Loucy (cell line): ENCODE data around the gene CCBE1.

Experiments
- EZH2phosphoT487 ChIP-seq: fragments of 200-600 bp; IDR thresholded peaks from 2 replicates; pipeline ENCODE4 v1.6.1; 2018; ENCODE audit warnings: antibody characterized with exemption, mild to moderate bottlenecking, moderate library complexity, borderline replicate concordance
- TF ChIP-seq, protein P1 (sequence below): fragments of 200-600 bp; sonication (generic); conservative IDR thresholded peaks from 2 replicates; pipeline ENCODE4 v1.5.1; 2014; ENCODE audit warnings: mild to moderate bottlenecking, antibody characterized with exemption, low read length

DNA sequence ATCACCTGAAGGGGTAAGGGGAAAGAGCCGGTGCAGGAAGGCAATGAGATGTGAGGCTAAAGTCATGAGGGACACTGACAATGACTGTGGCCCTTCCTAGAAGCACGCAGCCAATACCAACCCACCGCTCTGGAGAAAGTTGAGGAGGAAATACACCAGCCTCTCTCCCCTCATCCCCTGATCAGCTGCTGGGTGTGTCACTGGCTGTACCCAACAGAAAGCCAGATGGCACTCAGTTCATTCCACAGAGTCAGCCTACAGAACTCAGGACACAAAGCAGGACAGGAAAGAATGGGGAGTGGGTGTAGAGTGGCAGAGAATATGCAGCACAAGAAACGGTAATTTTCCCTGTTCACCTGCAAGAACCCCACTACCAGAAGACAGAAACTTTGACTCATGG is 29.7 kb downstream of the CCBE1 start:
- TF ChIP-seq, protein P1, sequence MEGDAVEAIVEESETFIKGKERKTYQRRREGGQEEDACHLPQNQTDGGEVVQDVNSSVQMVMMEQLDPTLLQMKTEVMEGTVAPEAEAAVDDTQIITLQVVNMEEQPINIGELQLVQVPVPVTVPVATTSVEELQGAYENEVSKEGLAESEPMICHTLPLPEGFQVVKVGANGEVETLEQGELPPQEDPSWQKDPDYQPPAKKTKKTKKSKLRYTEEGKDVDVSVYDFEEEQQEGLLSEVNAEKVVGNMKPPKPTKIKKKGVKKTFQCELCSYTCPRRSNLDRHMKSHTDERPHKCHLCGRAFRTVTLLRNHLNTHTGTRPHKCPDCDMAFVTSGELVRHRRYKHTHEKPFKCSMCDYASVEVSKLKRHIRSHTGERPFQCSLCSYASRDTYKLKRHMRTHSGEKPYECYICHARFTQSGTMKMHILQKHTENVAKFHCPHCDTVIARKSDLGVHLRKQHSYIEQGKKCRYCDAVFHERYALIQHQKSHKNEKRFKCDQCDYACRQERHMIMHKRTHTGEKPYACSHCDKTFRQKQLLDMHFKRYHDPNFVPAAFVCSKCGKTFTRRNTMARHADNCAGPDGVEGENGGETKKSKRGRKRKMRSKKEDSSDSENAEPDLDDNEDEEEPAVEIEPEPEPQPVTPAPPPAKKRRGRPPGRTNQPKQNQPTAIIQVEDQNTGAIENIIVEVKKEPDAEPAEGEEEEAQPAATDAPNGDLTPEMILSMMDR, result no peak
- TF ChIP-seq EZH2phosphoT487, result no peak
